IMR-90 (cell line): ENCODE measurements around the gene PCCA.

Source experiments
- BHLHE40 ChIP-seq: fragments of 150-350 bp; IDR thresholded peaks from 2 replicates; pipeline ENCODE4 v1.6.1; 2016; ENCODE audit warnings: mild to moderate bottlenecking, low read depth, low read length
- FOS ChIP-seq: fragments of 150-350 bp; IDR thresholded peaks from 2 replicates; pipeline ENCODE4 v1.6.1; 2016; ENCODE audit warnings: low read depth, low read length
- MAFK ChIP-seq: IDR thresholded peaks from 2 replicates; pipeline ENCODE4 v1.6.1; 2012; ENCODE audit warnings: low read depth, low read length, improper control_type of control experiment
- MXI1 ChIP-seq: IDR thresholded peaks from 2 replicates; pipeline ENCODE4 v1.6.1; 2012; ENCODE audit warnings: low read depth, mild to moderate bottlenecking, low read length, moderate library complexity, borderline replicate concordance
- TF ChIP-seq, protein P1 (sequence below): conservative IDR thresholded peaks from 2 replicates; pipeline ENCODE4 v1.5.1; 2012; ENCODE audit warnings: mild to moderate bottlenecking, low read depth, low read length, improper control_type of control experiment

DNA sequence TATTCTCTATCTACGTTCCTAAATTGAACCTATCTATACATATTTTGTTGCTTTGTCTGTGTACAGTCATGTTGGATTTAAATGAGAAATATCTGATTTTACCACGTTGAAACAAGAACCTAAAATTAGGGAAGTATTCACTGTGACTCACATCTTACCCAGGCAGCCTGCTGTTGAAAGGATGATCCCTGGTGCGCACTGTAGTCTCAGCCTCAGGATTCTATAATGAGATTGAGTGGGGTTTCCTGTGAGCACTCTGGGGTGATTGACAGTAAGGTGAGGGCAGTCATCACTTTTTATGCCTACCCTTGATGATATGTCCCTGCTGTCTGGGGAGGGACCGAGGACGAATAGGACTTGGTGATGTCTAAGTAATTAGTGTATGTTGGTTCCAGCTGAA is 35.4 kb downstream of the PCCA start:
- no peak for TF ChIP-seq FOS
- no peak for TF ChIP-seq MXI1
- TF ChIP-seq, protein P1, sequence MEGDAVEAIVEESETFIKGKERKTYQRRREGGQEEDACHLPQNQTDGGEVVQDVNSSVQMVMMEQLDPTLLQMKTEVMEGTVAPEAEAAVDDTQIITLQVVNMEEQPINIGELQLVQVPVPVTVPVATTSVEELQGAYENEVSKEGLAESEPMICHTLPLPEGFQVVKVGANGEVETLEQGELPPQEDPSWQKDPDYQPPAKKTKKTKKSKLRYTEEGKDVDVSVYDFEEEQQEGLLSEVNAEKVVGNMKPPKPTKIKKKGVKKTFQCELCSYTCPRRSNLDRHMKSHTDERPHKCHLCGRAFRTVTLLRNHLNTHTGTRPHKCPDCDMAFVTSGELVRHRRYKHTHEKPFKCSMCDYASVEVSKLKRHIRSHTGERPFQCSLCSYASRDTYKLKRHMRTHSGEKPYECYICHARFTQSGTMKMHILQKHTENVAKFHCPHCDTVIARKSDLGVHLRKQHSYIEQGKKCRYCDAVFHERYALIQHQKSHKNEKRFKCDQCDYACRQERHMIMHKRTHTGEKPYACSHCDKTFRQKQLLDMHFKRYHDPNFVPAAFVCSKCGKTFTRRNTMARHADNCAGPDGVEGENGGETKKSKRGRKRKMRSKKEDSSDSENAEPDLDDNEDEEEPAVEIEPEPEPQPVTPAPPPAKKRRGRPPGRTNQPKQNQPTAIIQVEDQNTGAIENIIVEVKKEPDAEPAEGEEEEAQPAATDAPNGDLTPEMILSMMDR, result no peak
- TF ChIP-seq MAFK, result no peak
- no peak for TF ChIP-seq BHLHE40
